PC-3 (cell line): ENCODE measurements around the gene DGKE.

ENCODE experiments used
- EZH2phosphoT487 ChIP-seq: fragments of 300-600 bp; sonication (generic); IDR thresholded peaks from 2 replicates; pipeline ENCODE4 v1.6.1; 2018; ENCODE audit warnings: mild to moderate bottlenecking, antibody characterized with exemption, low read length, borderline replicate concordance
- TF ChIP-seq, protein P1 (sequence below): fragments of 300-600 bp; sonication (generic); conservative IDR thresholded peaks from 2 replicates; pipeline ENCODE4 v1.5.1; 2017; ENCODE audit warnings: antibody characterized with exemption, low read depth, mild to moderate bottlenecking, low read length

GRCh38 chr17:56913353-56913866, 79.5 kb downstream of the DGKE start:
- TF ChIP-seq, protein P1, sequence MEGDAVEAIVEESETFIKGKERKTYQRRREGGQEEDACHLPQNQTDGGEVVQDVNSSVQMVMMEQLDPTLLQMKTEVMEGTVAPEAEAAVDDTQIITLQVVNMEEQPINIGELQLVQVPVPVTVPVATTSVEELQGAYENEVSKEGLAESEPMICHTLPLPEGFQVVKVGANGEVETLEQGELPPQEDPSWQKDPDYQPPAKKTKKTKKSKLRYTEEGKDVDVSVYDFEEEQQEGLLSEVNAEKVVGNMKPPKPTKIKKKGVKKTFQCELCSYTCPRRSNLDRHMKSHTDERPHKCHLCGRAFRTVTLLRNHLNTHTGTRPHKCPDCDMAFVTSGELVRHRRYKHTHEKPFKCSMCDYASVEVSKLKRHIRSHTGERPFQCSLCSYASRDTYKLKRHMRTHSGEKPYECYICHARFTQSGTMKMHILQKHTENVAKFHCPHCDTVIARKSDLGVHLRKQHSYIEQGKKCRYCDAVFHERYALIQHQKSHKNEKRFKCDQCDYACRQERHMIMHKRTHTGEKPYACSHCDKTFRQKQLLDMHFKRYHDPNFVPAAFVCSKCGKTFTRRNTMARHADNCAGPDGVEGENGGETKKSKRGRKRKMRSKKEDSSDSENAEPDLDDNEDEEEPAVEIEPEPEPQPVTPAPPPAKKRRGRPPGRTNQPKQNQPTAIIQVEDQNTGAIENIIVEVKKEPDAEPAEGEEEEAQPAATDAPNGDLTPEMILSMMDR, result no peak
- no peak for TF ChIP-seq EZH2phosphoT487
